RWPE2 (cell line): Measurements from ENCODE around the gene MED15.

Experiments used
- ATAC-seq: fragments of 200-7000 bp; cut with Tn5 transposase; 3 replicates; pipeline ENCODE4 v1.9.1; 2021; ENCODE audit warnings: low read depth
- DNase-seq: peaks from one replicate; pipeline ENCODE4 v3.0.0-alpha.2; 2020; ENCODE audit warnings: low spot score
- H3K27ac ChIP-seq: fragments of 450-650 bp; 2 replicates; pipeline ENCODE4 v1.5.1; 2017; ENCODE audit warnings: mild to moderate bottlenecking; ENCODE audit not compliant: poor library complexity, severe bottlenecking
- H3K27me3 ChIP-seq: fragments of 250-450 bp; sonication (Bioruptor Pico); 2 replicates; pipeline ENCODE4 v1.5.1; 2021; ENCODE audit warnings: mild to moderate bottlenecking, moderate library complexity; ENCODE audit not compliant: insufficient read depth, poor library complexity, severe bottlenecking
- H3K36me3 ChIP-seq: fragments of 250-450 bp; sonication (Bioruptor Pico); 2 replicates; pipeline ENCODE4 v1.5.1; 2020; ENCODE audit warnings: low read depth, mild to moderate bottlenecking, moderate library complexity
- H3K4me1 ChIP-seq: fragments of 250-450 bp; sonication (Bioruptor Pico); 2 replicates; pipeline ENCODE4 v1.5.1; 2021; ENCODE audit warnings: mild to moderate bottlenecking, moderate library complexity; ENCODE audit not compliant: insufficient read depth, poor library complexity, severe bottlenecking
- H3K4me3 ChIP-seq: fragments of 250-450 bp; sonication (Bioruptor Pico); 2 replicates; pipeline ENCODE4 v1.5.1; 2021; ENCODE audit warnings: mild to moderate bottlenecking, moderate library complexity; ENCODE audit not compliant: severe bottlenecking
- H3K9me3 ChIP-seq: fragments of 250-450 bp; sonication (Bioruptor Pico); 2 replicates; pipeline ENCODE4 v1.5.1; 2021; ENCODE audit warnings: mild to moderate bottlenecking, moderate library complexity; ENCODE audit not compliant: severe bottlenecking
- TF ChIP-seq, protein P1 (sequence below): fragments of 450-650 bp; IDR thresholded peaks from one replicate; pipeline ENCODE4 v1.5.1; 2017; ENCODE audit warnings: mild to moderate bottlenecking, moderate library complexity; ENCODE audit not compliant: poor library complexity, severe bottlenecking

Gene MED15

DNA sequence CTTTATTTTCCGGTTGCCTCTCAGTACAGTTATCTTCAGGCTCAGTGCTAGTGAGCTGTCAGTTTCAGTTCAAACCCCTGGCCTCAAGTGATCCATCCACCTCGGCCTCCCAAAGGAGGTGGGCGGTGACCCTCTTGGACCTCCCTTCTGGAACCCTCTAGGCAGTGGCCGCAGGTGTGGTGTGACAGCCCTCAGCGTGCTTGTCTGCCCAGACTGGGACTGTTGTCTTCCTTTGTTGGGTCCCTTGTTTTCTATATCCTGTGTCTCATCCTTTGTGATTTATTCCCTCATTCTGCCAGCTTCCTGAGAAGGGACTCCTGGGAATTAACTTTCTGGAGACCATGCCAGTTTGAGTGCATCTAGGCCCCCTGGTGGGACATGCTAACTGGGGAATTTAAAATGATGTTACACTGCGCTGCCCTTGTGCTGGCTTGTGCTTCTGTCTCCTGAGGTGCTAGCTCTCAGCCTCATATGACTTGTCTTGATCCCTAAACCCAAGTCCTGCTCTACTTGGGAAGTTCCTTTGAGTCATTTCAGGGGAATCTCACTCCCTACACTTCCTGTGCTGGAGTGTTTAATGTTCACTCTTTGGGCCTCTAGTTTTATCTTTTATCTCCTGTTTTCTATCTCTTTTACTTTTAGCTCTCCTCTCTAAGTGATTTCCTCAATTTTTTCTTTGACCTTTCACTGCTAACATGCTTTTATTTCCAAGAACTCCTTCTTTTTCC lies 19.4 kb downstream of the MED15 start:
- H3K4me1 ChIP-seq: peaks cover 78% of the 10 kb centered on the region
- H3K9me3 ChIP-seq: no peaks in the 10 kb centered on the region
- peaks cover 48% of the 10 kb centered on the region for H3K36me3 ChIP-seq
- DNase-seq: no peak
- no peak overlapping the region for H3K4me3 ChIP-seq
- no peaks in the 10 kb centered on the region for H3K27me3 ChIP-seq
- H3K27ac ChIP-seq: peak overlapping the region; percentile 99
- ATAC-seq: peak; percentile 28
- TF ChIP-seq, protein P1, sequence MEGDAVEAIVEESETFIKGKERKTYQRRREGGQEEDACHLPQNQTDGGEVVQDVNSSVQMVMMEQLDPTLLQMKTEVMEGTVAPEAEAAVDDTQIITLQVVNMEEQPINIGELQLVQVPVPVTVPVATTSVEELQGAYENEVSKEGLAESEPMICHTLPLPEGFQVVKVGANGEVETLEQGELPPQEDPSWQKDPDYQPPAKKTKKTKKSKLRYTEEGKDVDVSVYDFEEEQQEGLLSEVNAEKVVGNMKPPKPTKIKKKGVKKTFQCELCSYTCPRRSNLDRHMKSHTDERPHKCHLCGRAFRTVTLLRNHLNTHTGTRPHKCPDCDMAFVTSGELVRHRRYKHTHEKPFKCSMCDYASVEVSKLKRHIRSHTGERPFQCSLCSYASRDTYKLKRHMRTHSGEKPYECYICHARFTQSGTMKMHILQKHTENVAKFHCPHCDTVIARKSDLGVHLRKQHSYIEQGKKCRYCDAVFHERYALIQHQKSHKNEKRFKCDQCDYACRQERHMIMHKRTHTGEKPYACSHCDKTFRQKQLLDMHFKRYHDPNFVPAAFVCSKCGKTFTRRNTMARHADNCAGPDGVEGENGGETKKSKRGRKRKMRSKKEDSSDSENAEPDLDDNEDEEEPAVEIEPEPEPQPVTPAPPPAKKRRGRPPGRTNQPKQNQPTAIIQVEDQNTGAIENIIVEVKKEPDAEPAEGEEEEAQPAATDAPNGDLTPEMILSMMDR: peak; percentile 20

DNA sequence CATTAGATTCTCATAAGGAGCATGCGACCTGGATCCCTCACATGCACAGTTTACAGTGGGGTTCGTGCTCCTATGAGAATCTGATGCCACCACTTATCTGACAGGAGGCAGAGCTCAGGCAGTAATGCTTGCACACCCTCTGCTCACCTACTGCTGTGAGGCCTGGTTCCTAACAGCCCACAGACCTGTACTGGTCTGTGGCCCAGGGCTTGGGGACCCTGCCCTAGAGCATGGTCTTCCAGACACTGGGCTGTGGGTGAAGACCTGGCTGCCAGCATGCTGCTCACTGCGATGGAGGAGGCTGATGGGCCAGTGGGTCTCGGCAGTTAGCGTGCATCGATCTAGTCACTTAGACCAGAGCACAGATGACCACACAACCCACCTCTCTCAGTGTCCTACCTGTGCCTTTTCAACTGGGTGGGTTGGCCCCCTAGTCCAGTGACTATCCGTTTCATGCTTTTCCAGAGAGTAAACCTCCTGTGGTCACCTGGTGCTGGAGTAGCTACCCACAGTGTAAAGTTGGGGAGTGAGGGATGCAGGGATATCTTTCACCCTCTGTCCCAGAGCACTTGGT lies 21.1 kb downstream of the MED15 start:
- Histone ChIP-seq H3K36me3 (peaks cover 33% of the 10 kb centered on the region), H3K27ac (peak overlapping the region; percentile 99), H3K27me3 (no peaks in the 10 kb centered on the region), H3K4me1 (peaks cover 78% of the 10 kb centered on the region), H3K9me3 (no peaks in the 10 kb centered on the region), H3K4me3 (no peak overlapping the region)
- TF ChIP-seq, protein P1: no peak
- DNase-seq: no peak
- ATAC-seq: no peak

DNA sequence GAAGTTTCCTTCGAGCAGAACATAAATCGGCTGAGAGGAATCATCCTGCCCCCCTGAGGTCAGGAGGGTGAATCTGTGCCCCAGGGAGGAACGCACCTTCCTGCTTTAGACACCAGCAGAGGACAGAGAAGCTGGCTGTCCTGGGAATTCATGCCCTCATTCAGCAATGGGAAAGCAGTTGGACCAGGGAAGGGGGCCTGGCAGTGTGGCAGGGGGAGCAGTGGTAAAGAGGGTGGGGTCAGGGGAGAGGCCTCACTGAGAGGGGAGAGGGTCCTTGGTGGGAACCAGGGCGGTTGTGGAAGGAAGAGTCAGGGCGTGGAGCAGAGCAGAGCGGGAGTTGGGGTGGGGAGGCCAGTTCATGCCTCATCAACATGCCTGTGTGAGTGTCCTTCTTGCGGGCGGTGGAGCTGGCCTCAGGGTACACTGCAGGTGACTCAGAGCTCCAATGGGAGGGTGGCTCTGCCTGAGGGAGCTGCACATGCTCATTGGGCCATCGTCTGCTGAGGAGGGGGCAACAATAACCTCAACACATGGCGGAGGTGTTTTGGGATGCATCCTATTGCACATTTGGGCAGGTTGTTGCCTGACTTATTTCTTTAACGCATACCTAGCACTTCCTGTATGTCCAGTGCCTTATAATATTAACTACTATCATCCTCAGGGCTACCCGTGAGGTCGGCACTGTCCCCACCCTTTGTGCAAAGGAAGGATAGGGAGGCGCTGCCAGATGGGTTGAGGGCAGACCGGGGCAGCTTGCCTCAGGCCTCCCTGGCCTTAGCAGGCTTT lies 23.2 kb downstream of the MED15 start:
- Histone ChIP-seq H3K36me3 (peaks cover 40% of the 10 kb centered on the region), H3K4me3 (no peak overlapping the region), H3K4me1 (peaks cover 67% of the 10 kb centered on the region), H3K27me3 (no peaks in the 10 kb centered on the region), H3K9me3 (no peaks in the 10 kb centered on the region), H3K27ac (peak overlapping the region; percentile 99)
- TF ChIP-seq, protein P1: peak; percentile 56
- DNase-seq (peak; percentile 93), ATAC-seq (peak; percentile 73)

DNA sequence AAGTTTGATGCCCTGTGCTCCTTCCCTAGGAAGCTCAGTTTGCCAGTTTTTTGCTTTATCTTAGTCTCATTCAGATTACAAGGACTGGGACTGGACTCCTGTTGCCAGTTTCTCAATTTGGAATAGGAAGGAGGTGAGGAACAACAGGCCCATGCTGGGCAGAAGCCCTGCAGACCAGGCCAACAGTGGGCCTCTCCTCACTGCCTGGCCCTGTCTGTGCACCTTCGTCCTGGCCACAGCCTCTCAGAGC lies 23.7 kb downstream of the MED15 start:
- DNase-seq: no peak
- Histone ChIP-seq H3K27me3 (no peaks in the 10 kb centered on the region), H3K9me3 (no peaks in the 10 kb centered on the region), H3K4me3 (no peak overlapping the region), H3K36me3 (peaks cover 35% of the 10 kb centered on the region), H3K27ac (peak overlapping the region; percentile 99), H3K4me1 (peaks cover 63% of the 10 kb centered on the region)
- TF ChIP-seq, protein P1: no peak
- ATAC-seq: no peak
